Spleen (tissue), 11 donors: ENCODE results near the gene METTL2B. TPM values are rescaled to one million over a fixed set of nuclear protein-coding genes. Genes with fewer than 3 reads are reported as not detected.
"Not testable (repeated sequence)": the region's sequence is repeated elsewhere in the genome, so short reads cannot be mapped to it uniquely, and the experiment has no call there.

Experiments used
- DNase-seq: peaks from one replicate; pipeline ENCODE4 v3.0.0-alpha.2; 2020
- H3K27ac ChIP-seq, 8 donors: fragments of 200-600 bp; sonication (generic) in 7 of 8; 1 replicate in 4 of 8; 2 replicates in 4 of 8; pipeline versions ENCODE4 v1.5.0 to v1.8.0; 2016 to 2021; ENCODE audit warnings: inconsistent platforms in 4 of 8, mild to moderate bottlenecking in 4 of 8, moderate library complexity in 1 of 8
- H3K27me3 ChIP-seq, 7 donors: fragments of 200-600 bp; sonication (generic) in 6 of 7; replicated peaks in 1 of 7; 1 replicate in 4 of 7; 2 replicates in 3 of 7; pipeline versions ENCODE4 v1.5.0 to v1.8.0; 2016 to 2021; ENCODE audit warnings: inconsistent platforms in 3 of 7, mild to moderate bottlenecking in 1 of 7
- H3K36me3 ChIP-seq, 6 donors: fragments of 200-600 bp; sonication (generic) in 5 of 6; 1 replicate in 4 of 6; 2 replicates in 2 of 6; pipeline versions ENCODE4 v1.5.0 to v1.8.0; 2016 to 2021; ENCODE audit warnings: inconsistent platforms in 2 of 6
- H3K4me1 ChIP-seq, 6 donors: fragments of 200-600 bp; sonication (generic) in 5 of 6; 1 replicate in 3 of 6; 2 replicates in 3 of 6; pipeline versions ENCODE4 v1.5.0 to v1.8.0; 2016 to 2021; ENCODE audit warnings: inconsistent platforms in 3 of 6
- H3K4me3 ChIP-seq, 8 donors: fragments of 200-600 bp; sonication (generic) in 7 of 8; 1 replicate in 4 of 8; 2 replicates in 4 of 8; pipeline versions ENCODE4 v1.5.0 to v1.8.0; 2016 to 2021; ENCODE audit warnings: inconsistent platforms in 4 of 8, mild to moderate bottlenecking in 4 of 8, moderate library complexity in 2 of 8
- H3K9me3 ChIP-seq, 8 donors: fragments of 200-600 bp; sonication (generic) in 7 of 8; 1 replicate in 4 of 8; 2 replicates in 4 of 8; pipeline versions ENCODE4 v1.5.0 to v1.8.0; 2016 to 2021; ENCODE audit warnings: inconsistent platforms in 4 of 8
- POLR2A ChIP-seq, 3 donors: fragments of 450-650 bp; IDR thresholded peaks; one replicate each; pipeline ENCODE4 v1.5.1; 2017; ENCODE audit warnings: antibody characterized with exemption in 3 of 3, mild to moderate bottlenecking in 1 of 3
- POLR2AphosphoS5 ChIP-seq, 3 donors: sonication (generic); formaldehyde crosslinking; IDR thresholded peaks; one replicate each; pipeline ENCODE4 v1.5.1; 2017; ENCODE audit warnings: antibody characterized with exemption in 3 of 3
- whole genome bisulfite sequencing, 5 donors: extraction: QIAGEN DNeasy Blood & Tissue Kit in 3 of 5; methylation state at CpG; one replicate each; pipeline versions ENCODE4 v1.1.5 to v1.1.7; 2013 to 2018; 5-methylcytosine and 5-hydroxymethylcytosine counted together
- intact Hi-C: fragments of 100-400 bp; cut with DNase I; formaldehyde crosslinking; loops from one replicate; pipeline ENCODE4 v1.15.0; 2023; ENCODE audit warnings: low total_unique reads
- polyA plus RNA-seq, 3 donors: library from polyadenylated mRNA; stranded (reverse); fragments of 200-250 nt; gene quantifications; one replicate each; pipeline ENCODE4 v1.2.1, GENCODE V29; 2013
- total RNA-seq, 7 donors: library from RNA; depleted of rRNA in 3 of 7; stranded (reverse); fragments of >200 nt in 3 of 7; fragmentation: NEBNext Ultra II Directional in 4 of 7; extraction: Animal tissue kit (Norgen Biotek cat#: 25700) in 4 of 7; gene quantifications; one replicate each; pipeline versions ENCODE4 v1.1.0 to v1.2.1, GENCODE V29; 2016 to 2021
- TF ChIP-seq, protein P1 (sequence below), 11 experiments: fragments of 200-600 bp in 7 of 11; fragments of 450-650 bp in 4 of 11; sonication (generic) in 4 of 11; IDR thresholded peaks in 8 of 11; conservative IDR thresholded peaks in 3 of 11; 1 replicate in 7 of 11; 2 replicates in 4 of 11; pipeline versions ENCODE4 v1.4.0 to v1.8.0; 2016 to 2021; ENCODE audit warnings: antibody characterized with exemption in 11 of 11, inconsistent platforms in 4 of 11, mild to moderate bottlenecking in 1 of 11
- donor health status: healthy with polysubstance abuse.
- donor health status: DM: no; HTN: no; CAD: no; lungs with moderate emphysema.
- donor health status: DM: no; HTN: no; CAD: no.
- donor health status: Bipolar disorder and iron deficiency.
- donor health status: healthy.
- donor health status: DM: no; HTN: no; CAD: no.
- donor health status: DM: yes; HTN: yes; CAD: no.

The METTL2B gene
- total and polyA plus RNA-seq, 10 donors, result 6.7 to 32.8 (median 20.5) TPM

DNA sequence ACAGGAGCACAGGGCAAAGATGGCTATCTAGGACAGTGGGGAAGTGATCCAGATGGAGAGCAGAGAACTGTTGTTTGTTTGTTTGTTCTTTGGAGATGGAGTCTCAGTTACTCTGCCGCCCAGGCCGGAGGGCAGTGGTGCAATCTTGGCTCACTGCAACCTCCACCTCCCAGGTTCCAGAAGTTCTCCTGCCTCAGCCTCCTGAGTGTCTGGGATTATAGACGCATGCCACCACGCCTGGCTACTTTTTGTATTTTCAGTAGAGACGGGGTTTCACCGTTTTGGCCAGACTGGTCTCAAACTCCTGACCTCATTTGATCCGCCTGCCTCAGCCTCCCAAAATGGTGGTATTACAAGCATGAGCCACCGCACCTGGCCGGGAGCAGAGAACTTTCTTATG is 20.9 kb downstream of the METTL2B start:
- 84 to 98% (median 96%) methylated on average over 6 to 9 of the region's 9 CpGs for WGBS, 5 donors
- no peaks in the 10 kb centered on the region for H3K4me1 ChIP-seq
- intact Hi-C loops, result no loop called here
- H3K36me3 ChIP-seq, result peaks cover 0 to 99% (median 54%) of the 10 kb centered on the region in 6 donors
- TF ChIP-seq POLR2A (IDR thresholded peaks at IDR 0.05) (no peak), POLR2AphosphoS5 (IDR thresholded peaks at IDR 0.05) (no peak)
- TF ChIP-seq, protein P1, sequence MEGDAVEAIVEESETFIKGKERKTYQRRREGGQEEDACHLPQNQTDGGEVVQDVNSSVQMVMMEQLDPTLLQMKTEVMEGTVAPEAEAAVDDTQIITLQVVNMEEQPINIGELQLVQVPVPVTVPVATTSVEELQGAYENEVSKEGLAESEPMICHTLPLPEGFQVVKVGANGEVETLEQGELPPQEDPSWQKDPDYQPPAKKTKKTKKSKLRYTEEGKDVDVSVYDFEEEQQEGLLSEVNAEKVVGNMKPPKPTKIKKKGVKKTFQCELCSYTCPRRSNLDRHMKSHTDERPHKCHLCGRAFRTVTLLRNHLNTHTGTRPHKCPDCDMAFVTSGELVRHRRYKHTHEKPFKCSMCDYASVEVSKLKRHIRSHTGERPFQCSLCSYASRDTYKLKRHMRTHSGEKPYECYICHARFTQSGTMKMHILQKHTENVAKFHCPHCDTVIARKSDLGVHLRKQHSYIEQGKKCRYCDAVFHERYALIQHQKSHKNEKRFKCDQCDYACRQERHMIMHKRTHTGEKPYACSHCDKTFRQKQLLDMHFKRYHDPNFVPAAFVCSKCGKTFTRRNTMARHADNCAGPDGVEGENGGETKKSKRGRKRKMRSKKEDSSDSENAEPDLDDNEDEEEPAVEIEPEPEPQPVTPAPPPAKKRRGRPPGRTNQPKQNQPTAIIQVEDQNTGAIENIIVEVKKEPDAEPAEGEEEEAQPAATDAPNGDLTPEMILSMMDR (IDR thresholded peaks at IDR 0.05 in 8 of 11, conservative IDR thresholded peaks at IDR 0.05 in 3 of 11), result no peak
- no peak overlapping the region for H3K27ac ChIP-seq
- no peak overlapping the region for H3K4me3 ChIP-seq
- no peaks in the 10 kb centered on the region for H3K27me3 ChIP-seq
- no peaks in the 10 kb centered on the region for H3K9me3 ChIP-seq
- DNase-seq, result no peak

DNA sequence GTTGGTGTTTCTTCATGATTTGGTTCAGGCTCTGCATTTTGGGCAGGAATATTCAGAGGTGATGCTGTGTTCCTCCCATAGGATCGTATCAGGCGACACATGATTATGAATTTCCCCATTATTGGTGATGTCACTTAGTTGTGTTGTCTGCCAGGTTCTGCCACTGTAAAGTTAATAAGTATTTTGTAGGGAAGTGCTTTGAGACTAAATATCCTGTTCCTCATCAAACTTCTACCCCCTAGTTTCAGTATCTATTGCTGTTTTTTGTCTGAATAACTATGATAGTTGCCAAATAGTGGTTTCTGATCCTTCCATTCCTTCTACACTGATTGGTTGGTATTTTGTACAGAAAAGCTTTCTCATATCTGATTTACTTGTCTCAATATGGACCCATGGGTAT is 28.9 kb downstream of the METTL2B start:
- 75 to 92% (median 84%) methylated on average over 2 of the region's 2 CpGs for WGBS, 5 donors
- DNase-seq, H3K4me3 ChIP-seq, intact Hi-C loops, H3K27me3 ChIP-seq, H3K9me3 ChIP-seq: not testable (repeated sequence)
- Histone ChIP-seq H3K4me1 (peaks cover 0 to 24% (median 7%) of the 10 kb centered on the region in 6 donors), H3K27ac (peak overlapping the region in 1 of 8 donors; percentile 79), H3K36me3 (peaks cover 0 to 36% (median 20%) of the 10 kb centered on the region in 6 donors)

DNA sequence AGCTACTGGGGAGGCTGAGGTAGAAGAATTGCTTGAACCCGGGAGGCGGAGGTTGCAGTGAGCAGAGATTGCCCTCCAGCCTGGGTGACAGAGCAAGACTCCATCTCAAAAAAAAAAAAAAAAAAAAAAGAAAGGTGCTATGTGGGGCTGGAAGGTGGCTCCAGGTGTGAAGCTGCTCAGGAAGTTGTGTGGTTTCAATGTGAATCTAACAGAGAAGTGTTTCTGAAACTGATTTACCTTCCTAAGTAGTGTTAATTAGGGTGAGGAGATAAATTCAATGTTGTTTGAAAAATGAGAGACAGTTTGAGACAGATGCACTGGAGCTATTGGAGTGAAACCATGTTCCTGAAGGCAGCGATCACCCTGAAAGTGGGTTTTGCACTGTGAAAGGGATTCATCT is 30.3 kb downstream of the METTL2B start:
- peak overlapping the region in 4 of 8 donors; percentile 49 to 79 (median 64) for H3K27ac ChIP-seq
- not testable (repeated sequence) for DNase-seq

DNA sequence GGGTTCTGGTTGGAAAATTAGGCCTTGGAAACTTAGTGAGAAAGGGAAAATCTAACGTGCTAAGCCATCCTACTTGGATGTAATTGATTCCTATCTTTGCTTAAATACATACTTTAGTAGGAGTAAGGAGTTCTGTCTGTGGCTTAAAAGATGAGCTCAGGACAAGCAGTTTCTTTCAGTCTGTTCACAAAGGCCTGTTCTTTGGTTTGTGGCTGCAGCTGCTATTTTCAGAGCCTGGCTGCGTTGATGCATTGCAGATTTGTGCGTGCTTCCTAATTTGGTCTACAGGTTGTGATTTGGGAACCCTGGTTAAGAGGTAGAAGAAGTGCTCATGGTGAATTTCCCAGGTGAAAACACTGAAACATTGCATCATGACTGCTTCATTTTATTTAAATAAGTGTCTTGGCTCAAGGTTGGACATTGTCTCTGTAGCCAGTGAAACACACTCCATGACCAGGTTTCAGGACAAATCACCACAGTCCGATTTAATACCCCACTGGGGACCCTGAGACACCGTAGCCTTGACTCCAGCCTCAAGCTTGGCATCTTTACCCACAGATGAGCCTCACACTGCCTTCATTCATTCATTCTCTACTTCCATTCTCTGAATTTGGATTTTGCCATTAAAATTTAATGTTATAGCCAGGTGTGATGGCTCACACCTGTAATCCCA is 30.9 kb downstream of the METTL2B start:
- DNase-seq, H3K4me3 ChIP-seq, H3K9me3 ChIP-seq, H3K27me3 ChIP-seq, intact Hi-C loops: not testable (repeated sequence)
- Histone ChIP-seq H3K27ac (peak overlapping the region in 4 of 8 donors; percentile 49 to 79 (median 64)), H3K36me3 (peaks cover 0 to 19% (median 6%) of the 10 kb centered on the region in 6 donors), H3K4me1 (peaks cover 0 to 24% (median 7%) of the 10 kb centered on the region in 6 donors)
- 62 to 81% (median 76%) methylated on average over 5 of the region's 5 CpGs for WGBS, 5 donors

More for the DNA sequence above, 30.3 kb downstream of the METTL2B start:
- peaks cover 0 to 22% (median 8%) of the 10 kb centered on the region in 6 donors for H3K36me3 ChIP-seq
- WGBS, 5 donors, result 55 to 81% (median 75%) methylated on average over 3 of the region's 3 CpGs
- H3K4me3 ChIP-seq, H3K27me3 ChIP-seq, intact Hi-C loops, H3K9me3 ChIP-seq: not testable (repeated sequence)
- peaks cover 0 to 24% (median 7%) of the 10 kb centered on the region in 6 donors for H3K4me1 ChIP-seq

DNA sequence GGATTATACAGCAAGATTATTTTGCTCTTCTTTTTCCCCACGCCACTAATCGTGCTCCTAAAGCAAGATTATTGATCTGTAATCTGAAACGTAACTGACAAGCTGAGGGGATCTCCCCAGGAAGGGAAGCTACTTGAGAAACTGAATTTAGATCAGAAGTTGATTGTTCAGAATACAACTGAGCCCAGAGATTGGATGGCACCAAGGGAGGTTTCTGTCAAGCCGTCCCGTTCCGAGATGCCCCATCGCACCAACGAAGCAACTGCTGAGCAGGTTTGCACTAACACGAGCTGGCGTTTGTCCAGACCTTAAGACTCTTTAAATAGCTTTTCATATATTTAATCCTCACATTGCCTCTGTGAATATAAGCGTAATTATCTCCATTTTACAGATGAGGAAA is 35.1 kb downstream of the METTL2B start:
- 61 to 80% (median 73%) methylated on average over 11 of the region's 11 CpGs for WGBS, 5 donors
- H3K36me3 ChIP-seq, intact Hi-C loops, H3K27me3 ChIP-seq, H3K9me3 ChIP-seq: not testable (repeated sequence)
- Histone ChIP-seq H3K4me3 (peak overlapping the region in 1 of 8 donors; percentile 7), H3K4me1 (peaks cover 0 to 14% (median 2%) of the 10 kb centered on the region in 6 donors), H3K27ac (peak overlapping the region in 1 of 8 donors; percentile 36)
- peak; percentile 52 for DNase-seq

DNA sequence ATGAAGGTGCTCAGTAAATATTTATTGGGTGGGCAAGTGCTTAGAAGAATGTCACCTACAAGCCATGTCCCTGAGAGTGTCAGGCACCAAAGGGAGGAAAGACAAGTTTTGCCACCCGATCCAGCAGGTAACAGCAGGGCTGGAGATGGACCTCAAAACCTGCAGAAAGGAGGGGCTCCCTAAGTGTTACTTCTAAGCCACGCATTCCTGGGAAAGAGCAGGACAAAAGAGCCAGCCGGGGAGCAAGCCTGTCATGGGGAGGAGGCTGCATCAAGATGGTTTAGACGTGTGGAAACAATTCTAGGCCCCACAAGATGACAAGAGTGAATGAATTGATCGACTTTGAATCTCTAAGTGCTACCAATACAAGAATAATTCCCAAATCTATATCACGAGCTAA is 38.7 kb downstream of the METTL2B start:
- WGBS, 5 donors, result 81 to 89% (median 82%) methylated on average over 6 of the region's 6 CpGs
- intact Hi-C loops, result not testable (repeated sequence)

DNA sequence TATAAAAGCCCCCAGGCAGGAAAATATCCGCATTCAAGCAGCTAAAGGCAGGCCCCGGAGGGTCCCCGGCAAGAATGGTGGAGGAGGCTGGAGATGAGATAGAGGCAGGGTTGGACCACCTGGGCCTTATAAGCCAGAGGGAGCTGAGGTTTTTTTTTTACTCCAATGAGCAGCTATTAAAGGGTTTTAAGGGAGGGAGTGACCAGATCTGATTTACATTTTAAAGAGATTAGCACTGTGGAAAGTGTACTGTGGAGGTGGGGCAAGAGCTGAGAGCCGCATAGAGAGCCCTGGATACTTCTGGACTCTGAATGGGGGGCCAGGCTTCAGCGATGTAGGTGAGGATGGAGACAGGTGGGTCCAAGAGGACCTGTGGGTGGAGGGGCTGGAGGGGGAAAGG is 40.5 kb downstream of the METTL2B start:
- H3K4me1 ChIP-seq, H3K27ac ChIP-seq, H3K4me3 ChIP-seq, DNase-seq, H3K36me3 ChIP-seq, intact Hi-C loops, H3K27me3 ChIP-seq, H3K9me3 ChIP-seq: not testable (repeated sequence)
- WGBS, 5 donors, result 66 to 86% (median 78%) methylated on average over 5 of the region's 5 CpGs

More for the DNA sequence above, 38.7 kb downstream of the METTL2B start:
- not testable (repeated sequence) for H3K27me3 ChIP-seq, H3K27ac ChIP-seq, H3K4me1 ChIP-seq, H3K4me3 ChIP-seq, H3K9me3 ChIP-seq, H3K36me3 ChIP-seq
- peak; percentile 18 for DNase-seq
